Measurements from ENCODE around the gene MTF2.

The MTF2 gene

GRCh38 chr1:93036672-93037071, 42.4 kb upstream of the MTF2 start:
- no peak overlapping the region for H3K9ac ChIP-seq (ENCODE audit: low read length)
- H3K4me3 ChIP-seq (ENCODE audit: low read length), result no peak overlapping the region
- no peak for TF ChIP-seq EZH2phosphoT487 (IDR thresholded peaks at IDR 0.05; ENCODE audit: low read length)
- no peak for TF ChIP-seq EZH2 (optimal IDR thresholded peaks at IDR 0.05; ENCODE audit: low read depth, low read length)
- no peak for TF ChIP-seq CTCF (IDR thresholded peaks at IDR 0.05; ENCODE audit: low read length)
- H3F3A ChIP-seq (ENCODE audit: insufficient read depth, low read length), result no peaks in the 10 kb centered on the region
- no peak overlapping the region for H3K27ac ChIP-seq (ENCODE audit: low read length)
- no peaks in the 10 kb centered on the region for H3K79me2 ChIP-seq (ENCODE audit: low read length)
- H4K20me1 ChIP-seq (ENCODE audit: insufficient read depth, low read length), result no peaks in the 10 kb centered on the region
- H3K36me3 ChIP-seq (replicated peaks; ENCODE audit: insufficient read depth, low read length), result no peaks in the 10 kb centered on the region
- no peaks in the 10 kb centered on the region for H3K27me3 ChIP-seq (replicated peaks; ENCODE audit: insufficient read depth, low read length)
- H3K4me2 ChIP-seq (ENCODE audit: low read depth, low read length), result no peak overlapping the region
- H3K9me3 ChIP-seq (replicated peaks; ENCODE audit: insufficient read depth, low read length), result no peaks in the 10 kb centered on the region
- peaks cover 13% of the 10 kb centered on the region for H3K4me1 ChIP-seq (ENCODE audit: low read length)
- H3K9me2 ChIP-seq (replicated peaks; ENCODE audit: insufficient read depth, low read length), result no peaks in the 10 kb centered on the region
- no peak for DNase-seq
- H2AFZ ChIP-seq (ENCODE audit: low read length), result no peak overlapping the region

DNA sequence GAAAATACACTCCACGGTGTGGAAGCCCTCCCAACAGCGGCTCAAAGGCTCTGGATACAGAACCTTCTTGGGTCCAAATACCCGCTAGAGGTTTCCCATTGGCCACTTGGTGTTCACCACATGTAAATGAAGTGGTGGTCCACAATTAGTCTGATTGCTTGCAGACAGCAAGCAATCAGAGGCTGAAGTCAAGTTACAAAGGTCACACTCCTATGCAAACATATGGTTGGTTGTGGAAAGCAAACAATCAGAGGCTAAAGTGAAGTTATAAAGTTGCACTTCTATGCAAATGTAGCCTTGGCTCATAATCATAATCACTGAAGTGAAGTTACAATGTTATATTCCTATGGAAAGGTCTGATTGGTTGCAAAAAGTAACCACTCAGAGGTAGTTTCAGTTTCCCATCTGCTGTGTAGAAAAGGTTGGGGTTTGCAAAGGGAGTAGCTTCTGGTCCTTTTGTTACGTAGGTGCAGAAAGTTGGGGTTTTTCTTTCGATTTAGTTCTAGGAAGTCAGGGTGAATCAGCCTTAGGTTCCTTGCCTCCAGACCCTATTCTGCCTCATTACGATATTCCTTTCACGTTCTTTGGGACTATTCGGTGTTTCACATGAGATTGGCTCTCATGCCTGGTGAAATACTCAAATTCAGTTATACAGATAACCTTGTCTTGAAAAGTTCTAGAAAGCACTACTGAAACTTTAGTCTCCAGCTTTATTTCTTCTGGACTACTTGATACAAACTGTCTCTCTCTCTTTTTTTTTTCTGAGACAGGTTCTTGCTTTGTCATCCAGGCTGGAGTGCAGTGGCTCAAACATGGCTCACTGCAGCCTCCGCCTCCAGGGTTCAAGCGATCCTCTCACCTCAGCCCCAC, 36.7 kb upstream of the MTF2 start:
- Histone ChIP-seq H2AFZ (ENCODE audit: low read length) (peak overlapping the region; percentile 83), H3K36me3 (replicated peaks; ENCODE audit: insufficient read depth, low read length) (no peaks in the 10 kb centered on the region), H3K9ac (ENCODE audit: low read length) (peak overlapping the region; percentile 46), H3K9me2 (replicated peaks; ENCODE audit: insufficient read depth, low read length) (no peaks in the 10 kb centered on the region), H3K27me3 (replicated peaks; ENCODE audit: insufficient read depth, low read length) (no peaks in the 10 kb centered on the region), H3F3A (ENCODE audit: insufficient read depth, low read length) (no peaks in the 10 kb centered on the region; the same call in 1 of the 2 replicates), H3K4me1 (ENCODE audit: low read length) (peaks cover 3% of the 10 kb centered on the region; the same call in 1 of the 2 replicates), H3K79me2 (ENCODE audit: low read length) (no peaks in the 10 kb centered on the region), H3K27ac (ENCODE audit: low read length) (peak overlapping the region; percentile 80), H3K9me3 (replicated peaks; ENCODE audit: insufficient read depth, low read length) (no peaks in the 10 kb centered on the region), H4K20me1 (ENCODE audit: insufficient read depth, low read length) (no peaks in the 10 kb centered on the region), H3K4me3 (ENCODE audit: low read length) (peak overlapping the region; percentile 47), H3K4me2 (ENCODE audit: low read depth, low read length) (peak overlapping the region; percentile 66)
- no peak for TF ChIP-seq CTCF (IDR thresholded peaks at IDR 0.05; ENCODE audit: low read length)
- TF ChIP-seq EZH2 (optimal IDR thresholded peaks at IDR 0.05; ENCODE audit: low read depth, low read length), result no peak
- TF ChIP-seq EZH2phosphoT487 (IDR thresholded peaks at IDR 0.05; ENCODE audit: low read length), result no peak
- peak; percentile 86 for DNase-seq

- peak overlapping the region; percentile 46; the same call in 1 of the 2 replicates for H3K9ac ChIP-seq (ENCODE audit: low read length)
Measured at GRCh38 chr1:93043057-93043557, 36.0 kb upstream of the MTF2 start.

More at GRCh38 chr1:93043057-93043557, 36.0 kb upstream of the MTF2 start:
- TF ChIP-seq EZH2phosphoT487 (IDR thresholded peaks at IDR 0.05; ENCODE audit: low read length), result no peak
- no peak for TF ChIP-seq EZH2 (optimal IDR thresholded peaks at IDR 0.05; ENCODE audit: low read depth, low read length)
- TF ChIP-seq CTCF (IDR thresholded peaks at IDR 0.05; ENCODE audit: low read length), result no peak
- no peaks in the 10 kb centered on the region for H4K20me1 ChIP-seq (ENCODE audit: insufficient read depth, low read length)
- peaks cover 3% of the 10 kb centered on the region; the same call in 1 of the 2 replicates for H3K4me1 ChIP-seq (ENCODE audit: low read length)
- no peaks in the 10 kb centered on the region for H3K36me3 ChIP-seq (replicated peaks; ENCODE audit: insufficient read depth, low read length)
- no peaks in the 10 kb centered on the region for H3K27me3 ChIP-seq (replicated peaks; ENCODE audit: insufficient read depth, low read length)
- peak overlapping the region; percentile 83 for H2AFZ ChIP-seq (ENCODE audit: low read length)
- no peaks in the 10 kb centered on the region for H3K79me2 ChIP-seq (ENCODE audit: low read length)
- no peak for DNase-seq
- H3K9me2 ChIP-seq (replicated peaks; ENCODE audit: insufficient read depth, low read length), result no peaks in the 10 kb centered on the region
- peak overlapping the region; percentile 66; the same call in 1 of the 2 replicates for H3K4me2 ChIP-seq (ENCODE audit: low read depth, low read length)
- peak overlapping the region; percentile 47 for H3K4me3 ChIP-seq (ENCODE audit: low read length)
- no peaks in the 10 kb centered on the region; the same call in 1 of the 2 replicates for H3F3A ChIP-seq (ENCODE audit: insufficient read depth, low read length)
- H3K27ac ChIP-seq (ENCODE audit: low read length), result peak overlapping the region; percentile 80; the same call in 1 of the 2 replicates
- H3K9me3 ChIP-seq (replicated peaks; ENCODE audit: insufficient read depth, low read length), result no peaks in the 10 kb centered on the region

Measured in MM.1S (cell line).